GM21381 (cell line): ENCODE results near the gene PLEKHH3.

ENCODE experiments used
- ATAC-seq: cut with Tn5 transposase; IDR thresholded peaks from one replicate; pipeline ENCODE4 v1.9.1; 2021; ENCODE audit warnings: mild to moderate bottlenecking, moderate library complexity; ENCODE audit not compliant: unreplicated experiment

Gene PLEKHH3

GRCh38 chr17:42676424-42677011 is at the start of gene PLEKHH3:
Gene PLEKHH3 (minus strand): TSS chr17:42676994. CDS start chr17:42676563, 431 bp downstream.
- no peak for ATAC-seq

DNA sequence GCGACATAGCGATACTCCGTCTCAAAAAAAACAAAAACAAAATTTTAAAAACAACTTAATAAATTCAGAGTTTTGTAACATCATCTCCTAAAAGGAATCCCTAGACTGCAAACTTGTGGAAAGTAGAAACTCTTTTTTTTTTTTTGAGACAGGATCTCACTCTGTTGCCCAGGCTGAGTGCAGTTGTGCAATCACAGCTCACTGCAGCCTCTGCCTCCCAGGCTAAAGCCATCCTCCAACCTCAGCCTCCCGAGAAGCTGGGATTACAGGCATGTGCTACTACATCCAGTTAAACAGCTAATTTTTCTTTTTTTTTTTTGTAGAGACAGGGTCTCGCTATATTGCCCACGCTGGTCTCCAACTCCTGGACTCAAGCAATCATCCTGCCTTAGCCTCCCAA is 48.3 kb upstream of the PLEKHH3 start:
- no peak for ATAC-seq

GRCh38 chr17:42723636-42724035 is 46.8 kb upstream of the PLEKHH3 start:
- ATAC-seq = no peak

- no peak for ATAC-seq
Observed at GRCh38 chr17:42720996-42721583, 44.3 kb upstream of the PLEKHH3 start.

GRCh38 chr17:42709561-42709960 is 32.8 kb upstream of the PLEKHH3 start:
- no peak for ATAC-seq

- no peak for ATAC-seq
Observed at GRCh38 chr17:42708588-42708987, 31.8 kb upstream of the PLEKHH3 start.

GRCh38 chr17:42706732-42707131 is 29.9 kb upstream of the PLEKHH3 start:
- ATAC-seq = no peak

DNA sequence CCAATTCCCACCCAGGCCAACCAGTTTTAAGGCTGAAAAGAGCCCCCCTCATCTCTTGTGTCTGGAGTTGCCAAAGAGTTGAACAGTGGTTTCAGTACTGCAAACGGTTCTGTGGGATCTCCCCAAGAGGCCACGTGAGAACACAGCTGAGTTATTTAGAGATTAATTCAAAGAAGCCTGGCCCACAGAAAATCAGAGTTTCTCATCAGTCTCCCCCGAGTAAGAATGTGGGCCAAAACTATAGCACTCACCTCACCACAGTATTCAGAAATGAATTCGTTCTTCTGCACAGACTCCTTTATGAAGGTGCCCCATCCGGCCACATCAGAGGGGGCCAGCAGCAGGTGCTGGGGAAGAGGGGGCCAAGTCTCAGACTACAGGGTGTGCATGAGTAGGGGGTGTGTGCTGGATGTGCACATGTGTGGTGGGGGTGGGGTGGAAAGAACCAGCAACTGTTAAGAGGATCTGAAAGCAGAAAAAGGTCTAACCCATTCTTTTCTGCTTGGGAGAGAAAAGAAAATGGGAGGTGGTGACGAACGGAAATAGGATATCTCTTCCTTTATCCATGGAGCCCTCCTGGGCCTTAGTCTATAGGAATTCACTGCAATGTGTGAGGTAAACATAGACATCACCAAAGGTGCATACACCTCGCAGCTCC is 28.2 kb upstream of the PLEKHH3 start:
- peak; percentile 66 for ATAC-seq

GRCh38 chr17:42704490-42704836 is 27.7 kb upstream of the PLEKHH3 start:
- peak; percentile 18 for ATAC-seq

- no peak for ATAC-seq
Observed at GRCh38 chr17:42702446-42702845, 25.7 kb upstream of the PLEKHH3 start.

GRCh38 chr17:42700586-42701289 is 23.9 kb upstream of the PLEKHH3 start:
- ATAC-seq = no peak

- ATAC-seq = no peak
Observed at GRCh38 chr17:42699415-42699740, 22.6 kb upstream of the PLEKHH3 start.

DNA sequence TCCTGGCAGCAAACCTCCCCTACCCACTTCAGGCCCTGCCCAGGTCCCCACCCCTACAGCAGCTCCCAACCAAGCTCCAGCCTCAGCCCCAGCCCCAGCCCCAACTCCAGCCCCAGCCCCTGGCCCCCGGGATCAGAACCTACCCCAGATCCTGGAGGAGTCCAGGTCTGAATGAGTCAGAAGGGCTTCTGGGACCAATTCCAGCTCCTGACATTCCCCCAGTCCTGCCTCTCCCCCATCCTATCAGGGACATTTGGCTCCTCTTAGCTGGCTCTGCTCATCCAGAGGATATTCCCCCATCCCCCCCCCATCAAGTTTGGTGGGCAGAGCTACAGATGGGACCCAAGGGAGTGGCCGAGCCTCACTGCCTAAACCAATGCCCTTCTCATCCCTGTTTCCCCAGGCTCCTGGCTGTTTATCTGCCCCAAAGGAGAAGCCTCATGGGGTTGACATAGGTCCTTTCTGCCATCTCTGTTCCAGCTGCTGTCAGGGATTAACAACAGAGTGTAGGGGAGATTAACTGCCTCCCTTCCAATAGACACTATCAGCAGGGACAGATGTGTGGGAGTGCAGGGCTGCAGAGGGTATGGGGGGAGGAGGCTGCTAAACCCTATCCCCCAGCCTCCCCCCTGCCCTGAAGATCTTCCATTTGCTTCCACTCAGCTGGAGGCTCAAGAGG is 22.1 kb upstream of the PLEKHH3 start:
- ATAC-seq = no peak

- no peak for ATAC-seq
Observed at GRCh38 chr17:42697108-42697811, 20.5 kb upstream of the PLEKHH3 start.

GRCh38 chr17:42695500-42695899 is 18.7 kb upstream of the PLEKHH3 start:
- no peak for ATAC-seq

GRCh38 chr17:42694524-42694923 is 17.7 kb upstream of the PLEKHH3 start:
- no peak for ATAC-seq

GRCh38 chr17:42692489-42692888 is 15.7 kb upstream of the PLEKHH3 start:
- ATAC-seq = no peak

GRCh38 chr17:42691021-42691545 is 14.3 kb upstream of the PLEKHH3 start:
- ATAC-seq = no peak

DNA sequence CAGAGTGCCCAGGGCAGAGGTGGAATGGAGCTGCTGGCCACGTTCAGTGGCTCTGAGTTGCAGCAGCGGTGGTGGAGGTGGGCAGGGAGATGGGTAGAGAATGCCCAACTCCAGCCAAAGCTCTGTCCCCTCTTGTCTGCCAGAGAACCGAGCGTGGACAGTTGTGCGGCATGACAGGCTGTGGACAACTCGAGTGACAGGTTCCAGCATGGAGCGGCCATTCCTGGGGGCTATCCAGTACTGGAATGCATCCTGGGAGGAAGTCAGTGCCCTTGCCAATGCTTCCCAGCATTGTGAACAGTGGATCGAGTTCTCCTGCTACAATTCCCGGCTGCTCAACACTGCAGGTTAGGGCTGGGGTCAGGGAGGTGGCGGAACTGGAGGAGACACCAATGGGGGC is 13.8 kb upstream of the PLEKHH3 start:
- ATAC-seq = no peak

- no peak for ATAC-seq
Observed at GRCh38 chr17:42687707-42688320, 11.0 kb upstream of the PLEKHH3 start.
